Right hindlimb (tissue), 1 donor: ENCODE data around the gene MTRR.

Experiments used
- DNase-seq: peaks from one replicate; pipeline ENCODE4 v3.0.0-alpha.2; 2018

The MTRR gene

GRCh38 chr5:7857926-7858632 lies 10.9 kb upstream of the MTRR start:
- DNase-seq: no peak

DNA sequence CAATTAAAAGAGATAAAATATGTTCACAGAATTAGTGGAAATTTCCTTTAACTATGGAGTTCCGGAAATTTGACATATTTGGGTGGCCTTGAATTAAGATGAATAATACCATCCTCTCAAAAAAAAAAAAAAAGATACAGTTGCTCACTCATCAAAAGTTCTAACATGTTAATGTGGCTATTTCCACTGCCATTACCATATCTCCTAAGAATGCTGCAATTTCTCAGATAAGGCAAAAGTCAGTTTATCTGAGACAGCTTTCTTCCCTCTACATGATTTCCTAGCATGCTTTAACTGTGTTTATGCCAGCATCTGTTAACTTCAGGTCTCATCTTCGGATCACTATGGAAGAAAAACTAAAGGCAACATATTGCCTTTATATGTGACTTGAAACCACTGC lies 2.8 kb upstream of the MTRR start:
- no peak for DNase-seq

DNA sequence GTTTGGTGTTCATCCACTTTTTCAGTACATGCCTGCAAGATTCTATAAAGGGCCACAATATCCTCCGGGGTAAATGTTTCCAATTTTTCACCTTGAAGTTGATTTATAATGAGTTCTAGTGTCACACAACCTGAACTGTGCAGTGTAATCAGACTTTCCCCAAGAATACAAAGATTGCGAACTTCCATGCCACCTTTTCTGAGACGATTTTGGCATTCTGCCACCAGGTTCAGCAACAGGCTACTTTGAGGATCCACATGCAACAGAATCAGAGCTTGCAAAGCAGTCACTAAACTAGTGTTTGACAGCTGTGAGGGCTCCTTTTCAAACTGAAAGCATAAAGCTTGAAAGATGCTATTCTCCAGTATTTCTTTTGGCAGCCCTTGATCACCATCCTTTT lies 1.7 kb upstream of the MTRR start:
- DNase-seq: no peak

DNA sequence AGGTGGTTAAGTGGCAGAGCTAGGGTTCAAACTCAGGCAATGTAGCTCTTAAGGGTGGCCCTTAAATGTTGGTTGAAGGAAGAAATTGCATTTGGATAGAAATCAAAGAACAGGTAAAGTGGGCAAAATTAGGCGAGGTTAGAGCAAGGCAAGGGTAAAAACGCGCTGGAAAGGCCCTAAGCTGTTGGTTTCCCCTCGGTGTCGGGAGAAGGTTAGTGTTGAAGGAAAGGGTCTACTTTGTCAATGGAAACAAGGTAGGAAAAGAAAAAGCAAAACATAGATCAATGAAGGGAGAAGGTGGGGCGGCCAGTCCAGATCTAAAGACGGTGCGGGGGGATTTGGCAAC lies 548 bp upstream of the MTRR start:
- no peak for DNase-seq

- no peak for DNase-seq
Observed at GRCh38 chr5:7869474-7870136, 657 bp downstream of the MTRR start.

- DNase-seq: no peak
Observed at GRCh38 chr5:7871653-7872052, 2.7 kb downstream of the MTRR start.

DNA sequence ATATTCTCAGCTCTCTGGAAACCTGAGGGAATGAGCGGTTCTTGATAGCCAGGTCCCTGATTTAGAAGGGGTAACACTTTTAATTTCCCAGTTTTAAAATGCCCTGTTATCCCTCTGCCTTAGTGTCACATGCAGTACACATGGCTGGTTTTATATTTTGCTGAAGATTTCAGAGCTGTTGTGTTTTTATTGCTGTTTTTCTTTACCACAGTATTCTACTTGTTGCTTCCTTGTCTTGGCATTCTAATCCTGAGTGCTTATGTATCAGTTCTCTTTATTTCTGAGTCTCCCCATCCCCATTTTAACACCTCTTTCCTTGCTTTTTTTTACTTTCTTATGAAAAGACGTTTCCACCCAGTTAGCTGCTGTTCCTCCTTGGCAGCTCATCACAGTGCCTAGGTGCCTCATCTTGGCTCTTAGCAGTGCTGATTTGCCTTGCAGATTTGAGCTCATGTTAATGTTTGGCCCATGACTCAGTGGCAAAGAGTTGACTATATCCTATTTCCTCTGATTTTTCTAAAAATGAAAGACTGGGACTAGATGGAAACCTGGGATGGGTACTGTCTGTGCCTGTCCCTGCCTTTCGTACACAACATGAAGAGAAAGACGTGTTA lies 3.7 kb downstream of the MTRR start:
- DNase-seq: no peak

- DNase-seq: no peak
Observed at GRCh38 chr5:7873216-7873615, 4.3 kb downstream of the MTRR start.

DNA sequence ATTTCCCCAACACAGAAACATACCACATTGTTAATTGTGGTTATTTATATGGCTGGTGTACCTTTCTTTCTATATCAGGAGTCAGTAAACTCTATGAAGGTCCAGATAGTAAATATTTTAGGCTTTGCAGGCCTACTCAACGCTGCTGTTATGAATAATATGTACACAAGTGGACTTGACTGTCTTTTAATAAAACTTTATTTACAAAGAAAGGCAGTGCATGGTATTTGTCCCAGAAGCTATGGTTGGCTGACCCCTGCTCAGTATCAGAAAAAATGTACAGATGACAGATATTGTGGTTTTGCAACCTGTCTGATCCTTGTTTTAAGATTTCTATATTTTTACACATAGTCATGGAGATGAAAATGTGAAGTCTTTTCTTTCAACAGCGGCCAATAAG lies 5.7 kb downstream of the MTRR start:
- DNase-seq: no peak

- DNase-seq: no peak
Observed at GRCh38 chr5:7875151-7875550, 6.2 kb downstream of the MTRR start.

- no peak for DNase-seq
Observed at GRCh38 chr5:7876867-7877266, 7.9 kb downstream of the MTRR start.

GRCh38 chr5:7877851-7878250 lies 8.9 kb downstream of the MTRR start:
- DNase-seq: no peak

DNA sequence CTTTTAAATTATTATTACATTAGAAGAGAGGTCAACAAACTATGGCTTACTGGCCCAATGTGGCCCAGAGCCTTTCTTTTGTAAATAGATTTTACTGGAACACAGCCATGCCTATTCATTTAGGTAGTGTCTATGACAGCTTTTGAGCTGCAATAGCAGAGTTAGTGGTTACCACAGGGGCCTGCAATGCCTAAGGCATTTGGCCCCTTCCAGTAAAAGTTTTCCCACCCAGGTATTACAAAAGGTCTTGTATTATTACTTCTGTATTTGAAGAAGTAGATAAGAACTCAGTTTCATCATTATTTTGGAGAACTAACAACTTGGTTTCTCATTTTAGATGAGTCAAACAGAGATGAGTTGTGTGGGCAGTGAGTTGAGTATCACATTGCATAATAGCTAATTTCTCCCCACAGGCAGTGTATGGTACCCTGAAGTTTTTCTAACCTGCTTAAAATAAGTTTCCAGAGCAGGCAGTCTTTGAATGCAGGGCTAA lies 9.5 kb downstream of the MTRR start:
- DNase-seq: no peak

GRCh38 chr5:7881091-7881490 lies 12.1 kb downstream of the MTRR start:
- DNase-seq: no peak

DNA sequence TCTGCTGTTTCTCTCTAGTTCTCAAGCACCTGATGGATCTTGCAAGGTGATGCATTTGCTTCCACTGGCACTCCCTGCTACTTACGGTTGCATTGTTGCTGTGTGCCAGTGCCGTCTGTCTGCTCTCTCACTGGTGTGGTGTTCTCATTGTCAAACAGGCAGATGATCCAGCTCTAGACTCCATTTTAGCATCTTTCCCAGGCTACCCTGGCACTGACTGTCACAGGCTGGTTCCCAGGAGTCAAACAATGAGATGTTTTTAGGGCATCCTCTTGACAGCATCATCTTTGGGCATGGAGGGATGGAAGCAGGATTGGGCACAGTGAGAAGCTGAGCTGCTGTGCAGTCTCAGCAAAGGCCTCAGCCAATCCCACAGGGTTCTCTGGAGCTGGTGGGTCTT lies 12.9 kb downstream of the MTRR start:
- DNase-seq: no peak

DNA sequence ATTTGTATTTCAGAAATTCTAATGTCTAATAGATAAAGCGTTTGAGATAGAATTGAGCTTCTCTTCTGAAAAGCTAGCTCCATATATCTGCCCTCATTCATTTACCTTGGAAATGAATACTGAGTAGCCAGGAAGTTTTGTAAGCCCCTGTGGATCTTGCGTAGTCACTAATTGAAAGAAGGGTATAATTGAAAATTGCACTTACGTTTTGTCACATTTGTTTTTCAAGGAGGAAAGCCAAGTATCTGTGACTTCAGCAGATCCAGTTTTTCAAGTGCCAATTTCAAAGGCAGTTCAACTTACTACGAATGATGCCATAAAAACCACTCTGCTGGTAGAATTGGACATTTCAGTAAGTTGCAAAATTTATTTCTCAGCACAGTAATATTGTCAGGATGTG lies 14.0 kb downstream of the MTRR start:
- DNase-seq: no peak

GRCh38 chr5:7884491-7885267 lies 15.7 kb downstream of the MTRR start:
- no peak for DNase-seq

DNA sequence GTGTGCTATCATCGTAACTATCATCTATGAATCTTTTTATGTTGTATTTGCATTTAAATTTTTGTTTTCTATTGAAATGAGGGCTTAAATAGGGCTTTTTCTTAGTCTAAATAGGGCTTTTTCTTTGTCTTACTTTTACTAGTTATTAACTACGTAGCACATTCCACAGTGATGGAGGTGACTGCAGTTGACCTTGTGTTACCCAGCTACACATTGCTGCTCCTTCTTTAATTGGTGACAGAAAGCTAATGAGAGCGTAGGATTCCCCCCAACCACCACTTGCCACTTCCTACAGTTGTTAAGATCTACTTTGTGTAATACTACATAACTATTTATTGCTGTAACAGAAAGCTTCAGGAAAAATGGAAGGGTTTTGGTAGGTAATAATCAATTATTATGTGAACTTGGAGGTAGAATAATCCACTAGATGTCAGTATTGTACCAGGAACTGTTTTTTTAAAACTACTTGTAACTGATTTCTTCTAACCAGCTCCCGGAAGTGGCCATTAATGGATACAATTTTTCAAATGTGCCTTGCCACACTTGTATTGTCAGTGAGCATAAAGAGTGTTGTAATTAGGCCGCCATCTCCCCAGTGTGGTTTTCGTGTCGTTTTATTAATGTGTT lies 18.0 kb downstream of the MTRR start:
- DNase-seq: no peak

DNA sequence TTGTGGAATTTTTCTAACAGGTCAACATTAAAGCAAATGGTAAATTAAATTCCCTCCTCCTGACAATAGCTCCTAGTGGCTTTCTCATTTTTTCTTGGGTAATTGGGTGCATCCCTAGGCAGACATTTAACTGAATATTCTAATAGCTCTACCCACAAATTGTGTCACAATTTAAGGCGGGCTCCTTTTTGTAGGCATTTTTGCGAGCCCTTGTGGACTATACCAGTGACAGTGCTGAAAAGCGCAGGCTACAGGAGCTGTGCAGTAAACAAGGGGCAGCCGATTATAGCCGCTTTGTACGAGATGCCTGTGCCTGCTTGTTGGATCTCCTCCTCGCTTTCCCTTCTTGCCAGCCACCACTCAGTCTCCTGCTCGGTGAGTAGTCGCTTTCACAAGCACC lies 20.0 kb downstream of the MTRR start:
- no peak for DNase-seq

GRCh38 chr5:7894439-7894838 lies 25.5 kb downstream of the MTRR start:
- no peak for DNase-seq

GRCh38 chr5:7894860-7895259 lies 25.9 kb downstream of the MTRR start:
- no peak for DNase-seq

DNA sequence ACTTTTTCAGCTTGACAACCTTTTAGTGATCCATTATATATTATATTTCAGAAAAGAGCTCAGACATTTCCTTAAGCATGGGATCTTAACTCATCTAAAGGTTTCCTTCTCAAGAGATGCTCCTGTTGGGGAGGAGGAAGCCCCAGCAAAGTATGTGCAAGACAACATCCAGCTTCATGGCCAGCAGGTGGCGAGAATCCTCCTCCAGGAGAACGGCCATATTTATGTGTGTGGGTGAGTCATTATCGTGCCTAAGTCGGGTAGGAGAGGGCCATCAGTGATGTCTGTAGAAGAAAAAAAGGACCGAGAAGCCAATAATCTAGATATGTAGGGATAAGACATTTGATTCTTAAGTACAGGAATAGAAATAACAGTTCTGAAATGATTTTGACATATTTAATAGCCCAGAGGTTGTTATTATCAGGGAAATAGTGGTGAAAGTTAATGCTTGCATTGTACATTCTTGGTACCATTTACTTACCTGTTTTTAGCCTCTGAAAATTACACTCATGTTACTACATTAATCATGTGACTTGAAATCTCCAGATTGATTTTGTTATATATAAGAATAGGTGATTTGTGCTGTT lies 28.2 kb downstream of the MTRR start:
- no peak for DNase-seq

GRCh38 chr5:7902201-7902600 lies 33.3 kb downstream of the MTRR start:
- DNase-seq: no peak
